Activated CD4-positive, alpha-beta T cell treated with anti-CD3 and anti-CD28 coated beads, Interleukin-2, amount 50 U/mL, for 1 hour (primary cell): ENCODE data around the gene PRCC.

ENCODE experiments used
- DNase-seq: peaks from one replicate; pipeline ENCODE4 v3.0.0-alpha.2; 2020

Gene PRCC

GRCh38 chr1:156765666-156766065 is 1.7 kb upstream of the PRCC start:
- no peak for DNase-seq

GRCh38 chr1:156766298-156767100 is 836 bp upstream of the PRCC start:
- no peak for DNase-seq

DNA sequence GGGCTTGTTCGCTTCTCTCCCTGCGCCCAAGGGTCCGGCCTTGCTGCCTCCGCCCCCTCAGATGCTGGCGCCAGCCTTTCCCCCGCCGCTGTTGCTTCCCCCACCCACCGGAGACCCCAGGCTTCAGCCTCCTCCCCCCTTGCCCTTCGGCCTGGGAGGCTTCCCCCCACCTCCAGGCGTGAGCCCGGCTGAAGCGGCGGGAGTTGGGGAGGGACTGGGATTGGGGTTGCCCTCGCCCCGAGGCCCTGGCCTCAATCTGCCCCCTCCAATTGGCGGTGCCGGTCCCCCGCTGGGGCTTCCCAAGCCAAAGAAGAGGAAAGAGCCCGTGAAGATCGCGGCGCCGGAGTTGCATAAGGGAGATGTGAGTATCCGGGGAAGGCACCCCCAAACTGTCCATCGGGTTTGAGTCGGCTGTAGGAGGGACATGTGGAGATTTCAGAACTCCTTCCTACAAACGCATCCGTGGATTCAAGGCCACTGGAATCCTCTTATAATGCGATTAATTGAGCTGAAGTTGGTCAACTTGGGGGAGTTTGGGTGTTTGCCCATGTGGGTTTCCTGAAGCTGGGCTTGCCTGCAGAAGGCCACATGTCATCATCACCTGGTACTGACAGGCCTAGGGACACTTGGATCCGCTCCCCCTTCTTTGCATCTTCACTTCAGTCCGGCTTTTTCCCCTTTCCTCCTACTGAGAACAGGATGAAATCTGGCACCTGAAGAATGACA is 707 bp downstream of the PRCC start:
- DNase-seq: peak; percentile 41

DNA sequence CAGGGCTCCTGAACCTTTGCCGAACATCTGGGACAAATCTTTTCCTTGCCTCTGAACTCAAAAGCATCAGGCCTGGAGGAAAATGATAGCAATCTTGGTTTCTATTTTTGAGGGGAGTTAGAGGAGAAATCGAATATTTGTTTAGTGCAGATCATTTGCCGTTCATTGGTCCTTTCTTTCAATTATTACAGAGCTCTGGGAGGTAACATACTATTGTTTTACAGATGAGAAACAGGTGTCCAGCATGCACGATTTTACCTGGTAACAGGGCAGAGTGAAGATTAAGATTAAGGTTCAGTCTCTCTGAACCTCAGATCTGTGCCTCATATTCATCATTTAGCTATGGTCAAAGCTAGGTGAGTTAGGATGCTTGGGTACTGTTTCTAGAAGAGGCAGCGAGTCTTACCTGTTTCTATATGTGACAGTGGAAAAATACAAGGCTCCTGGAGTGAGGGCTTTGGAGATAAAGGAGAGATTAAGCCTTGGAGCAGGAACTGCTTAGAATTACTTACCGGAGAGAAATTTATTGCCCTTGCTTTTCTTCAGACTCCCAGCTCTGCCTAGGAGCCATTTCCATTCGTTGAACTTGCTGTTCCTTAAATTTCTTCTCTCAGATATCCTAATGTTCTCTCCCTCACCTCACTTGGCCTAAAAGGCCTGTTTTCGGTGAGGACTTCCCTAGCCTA is 1.4 kb downstream of the PRCC start:
- no peak for DNase-seq

GRCh38 chr1:156772222-156772621 is 4.9 kb downstream of the PRCC start:
- DNase-seq: no peak

DNA sequence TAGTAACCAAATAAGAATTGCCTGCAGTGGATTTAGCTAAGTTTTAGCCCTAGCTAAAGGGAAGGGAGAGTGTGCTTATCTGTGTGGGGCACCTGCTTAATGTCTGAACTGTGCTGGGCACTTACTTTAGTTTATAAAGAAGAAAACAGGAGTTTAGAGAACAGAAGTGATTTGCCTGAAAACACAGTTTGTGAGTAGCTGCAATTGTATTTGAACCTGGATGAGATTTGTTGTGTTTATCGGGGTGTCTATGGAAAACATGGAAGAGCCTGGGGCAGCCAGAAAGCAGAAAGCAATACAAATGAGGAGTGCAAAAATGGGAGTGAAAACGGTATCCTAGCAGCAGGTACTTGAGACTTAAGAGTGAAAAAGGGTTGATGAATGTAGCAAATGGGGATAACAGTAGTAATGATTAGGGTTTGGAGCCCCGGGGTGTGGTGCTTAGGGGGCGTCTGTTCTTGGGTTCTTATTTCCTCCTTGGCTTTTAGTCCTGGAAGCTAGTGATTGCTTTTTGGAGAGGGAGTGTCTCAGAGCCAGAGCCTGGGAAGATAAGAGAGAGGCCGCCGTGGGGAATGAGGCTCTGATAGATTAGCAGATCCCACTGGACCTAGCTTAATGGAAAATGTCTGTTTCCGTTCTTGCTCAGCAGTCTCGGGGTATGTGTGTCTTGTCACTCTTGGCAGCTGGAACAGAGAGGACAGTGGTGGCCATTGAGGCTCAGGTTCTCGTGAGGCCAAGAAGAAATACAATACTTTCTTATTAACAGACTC is 5.6 kb downstream of the PRCC start:
- no peak for DNase-seq

- no peak for DNase-seq
Measured at GRCh38 chr1:156773607-156774006, 6.3 kb downstream of the PRCC start.

GRCh38 chr1:156775799-156776198 is 8.5 kb downstream of the PRCC start:
- DNase-seq: no peak

- DNase-seq: no peak
Measured at GRCh38 chr1:156776942-156777341, 9.6 kb downstream of the PRCC start.

- DNase-seq: no peak
Measured at GRCh38 chr1:156777573-156777972, 10.2 kb downstream of the PRCC start.

GRCh38 chr1:156781585-156782186 is 14.4 kb downstream of the PRCC start:
- no peak for DNase-seq

GRCh38 chr1:156785458-156785857 is 18.1 kb downstream of the PRCC start:
- DNase-seq: no peak

GRCh38 chr1:156786640-156787039 is 19.3 kb downstream of the PRCC start:
- no peak for DNase-seq

GRCh38 chr1:156788136-156788535 is 20.8 kb downstream of the PRCC start:
- no peak for DNase-seq

DNA sequence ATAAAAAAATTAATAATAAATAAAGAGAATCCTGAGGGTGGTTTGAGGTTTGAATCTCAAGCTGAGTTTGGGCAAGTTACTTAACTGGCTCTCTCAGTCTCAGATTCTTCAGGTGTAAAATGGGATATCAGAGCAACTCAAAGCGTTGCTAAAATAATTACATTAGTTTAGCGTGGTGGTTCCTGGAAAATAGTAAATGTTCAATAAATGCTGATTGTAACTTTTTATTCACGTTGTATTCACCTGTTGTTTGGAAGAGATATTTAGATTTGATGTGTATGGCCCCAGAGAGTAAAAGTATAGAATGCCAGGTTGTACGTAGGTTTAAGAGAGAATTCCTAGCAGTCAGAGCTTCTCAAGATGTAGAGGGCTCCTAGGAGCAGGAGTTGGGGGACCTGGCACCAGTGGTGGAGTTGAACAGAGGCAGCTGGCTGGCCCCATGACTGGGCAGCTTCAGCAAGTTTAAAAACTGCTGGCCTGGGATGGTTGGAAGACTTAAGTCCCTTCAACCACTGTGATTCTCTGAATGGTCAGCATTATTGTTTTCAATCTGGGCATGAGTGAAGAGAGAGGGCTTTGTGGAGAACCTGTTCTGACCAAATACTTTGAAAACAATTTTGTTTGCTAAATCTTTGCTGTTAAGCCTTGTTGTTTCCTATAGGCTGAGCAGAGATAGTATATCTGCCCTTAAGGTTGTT is 22.4 kb downstream of the PRCC start:
- no peak for DNase-seq

DNA sequence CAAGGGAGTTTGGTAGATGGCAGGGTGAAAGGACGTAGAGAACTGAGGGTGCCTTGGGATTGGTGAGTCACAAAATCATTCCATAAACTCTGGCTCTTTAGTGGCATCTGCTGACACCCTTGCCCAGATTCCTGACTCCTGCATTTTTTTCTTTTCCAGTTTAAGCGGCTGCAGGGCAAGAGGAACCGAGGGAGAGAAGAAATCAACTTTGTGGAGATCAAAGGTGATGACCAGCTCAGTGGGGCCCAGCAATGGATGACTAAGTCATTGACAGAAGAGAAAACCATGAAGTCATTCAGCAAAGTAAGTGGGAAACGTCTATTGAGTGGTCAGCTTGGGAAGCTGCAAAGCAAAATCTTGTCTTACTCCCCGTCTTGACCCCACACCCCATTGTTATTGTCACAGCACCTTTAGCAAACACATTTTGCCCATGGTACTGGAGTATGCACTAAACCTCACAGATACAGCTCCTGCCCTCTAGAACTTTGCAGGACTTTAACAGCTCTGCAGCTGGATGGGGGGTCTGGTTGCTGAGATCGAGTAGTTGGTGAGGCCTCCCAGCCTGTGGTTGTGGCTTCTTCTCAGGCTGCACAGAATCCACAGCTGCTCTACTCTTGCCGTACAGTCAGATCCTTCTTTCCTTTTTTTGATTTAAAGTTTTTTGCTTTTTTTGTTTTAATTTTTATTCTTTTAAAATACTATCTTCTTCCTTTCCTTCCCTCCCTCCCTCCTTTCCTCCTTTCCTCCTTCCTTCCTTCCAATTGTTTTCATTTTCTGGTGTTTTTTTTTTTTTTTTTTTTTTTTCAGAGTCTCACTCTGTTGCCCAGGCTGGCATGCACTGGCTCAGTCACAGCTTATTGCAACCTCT is 27.4 kb downstream of the PRCC start:
- DNase-seq: no peak

DNA sequence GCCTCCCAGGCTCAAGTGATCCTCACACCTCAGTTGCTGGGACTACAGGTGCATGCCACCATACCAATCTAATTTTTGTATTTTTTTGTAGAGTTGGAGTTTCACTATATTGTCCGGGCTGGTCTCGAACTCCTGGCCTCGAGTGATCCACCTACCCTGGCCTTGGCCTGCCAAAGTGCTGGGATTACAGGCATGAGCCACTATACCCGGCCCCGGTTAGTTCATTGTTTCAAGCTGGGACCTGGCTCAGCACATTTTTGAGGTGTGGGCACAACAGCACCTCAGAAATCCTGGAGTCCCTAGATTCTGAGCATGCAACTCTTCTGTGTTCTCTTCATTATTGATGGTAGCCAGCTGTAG is 28.0 kb downstream of the PRCC start:
- DNase-seq: no peak

DNA sequence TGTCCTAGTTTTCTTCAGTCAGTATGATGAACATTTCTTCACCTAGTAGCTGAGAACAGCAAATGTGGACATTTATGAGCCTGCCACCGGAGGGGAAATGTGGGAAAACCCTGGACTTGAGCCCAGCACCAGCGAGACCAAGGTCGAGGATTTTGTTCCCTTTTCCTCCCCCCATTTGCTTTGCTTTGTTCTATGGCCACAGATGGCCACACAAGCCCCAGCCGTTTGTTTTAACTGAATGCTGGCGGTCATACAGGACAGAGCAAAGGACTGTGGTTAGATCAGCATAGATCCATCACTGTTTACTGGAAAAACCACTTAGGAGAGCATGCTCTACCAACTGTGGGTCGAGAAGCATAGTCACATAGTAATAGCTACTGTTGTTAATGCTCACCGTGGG is 28.5 kb downstream of the PRCC start:
- no peak for DNase-seq

- no peak for DNase-seq
Measured at GRCh38 chr1:156796340-156797097, 29.2 kb downstream of the PRCC start.

DNA sequence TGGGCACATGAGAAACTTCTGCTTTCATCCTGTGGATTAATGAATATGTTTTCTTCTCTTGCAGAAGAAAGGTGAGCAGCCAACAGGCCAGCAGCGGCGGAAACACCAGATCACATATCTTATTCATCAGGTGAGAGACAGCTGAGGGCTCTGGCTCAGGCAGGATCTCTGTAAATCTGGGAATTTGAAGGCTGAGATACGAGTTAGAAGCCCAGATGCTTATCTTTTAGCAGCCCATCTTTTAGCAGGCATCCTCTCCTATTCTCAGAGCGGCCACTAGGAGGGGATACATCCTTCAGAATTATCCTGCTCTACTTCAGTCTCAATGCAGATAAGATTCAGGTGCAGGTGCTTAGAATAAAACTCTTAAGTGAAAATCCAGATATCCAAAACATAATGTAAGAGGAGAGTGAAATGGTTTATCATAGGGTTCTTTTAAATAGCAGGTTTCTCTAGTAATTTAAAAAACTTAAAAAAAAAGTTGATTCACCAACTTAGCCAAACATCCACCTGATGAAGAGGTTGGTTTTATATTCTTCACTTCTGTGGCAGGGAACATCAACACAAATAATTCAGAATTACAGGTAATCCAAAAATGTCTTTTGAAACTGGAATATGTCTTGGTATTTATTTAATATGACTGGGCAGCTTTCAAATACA is 30.0 kb downstream of the PRCC start:
- peak; percentile 62 for DNase-seq
